Liver (tissue), 3 donors: ENCODE data around the gene MRPL27.

Experiments
- EGR1 ChIP-seq, 2 donors: IDR thresholded peaks; 2 replicates each; pipeline ENCODE4 v1.6.1; 2016 to 2018; ENCODE audit warnings: antibody characterized with exemption in 2 of 2, low read depth in 2 of 2
- JUND ChIP-seq, 2 donors: IDR thresholded peaks; 2 replicates each; pipeline ENCODE4 v1.6.1; 2016; ENCODE audit warnings: antibody characterized with exemption in 2 of 2
- TAF1 ChIP-seq: conservative IDR thresholded peaks from 2 replicates; pipeline ENCODE4 v1.6.1; 2016; ENCODE audit warnings: antibody characterized with exemption, mild to moderate bottlenecking
- TF ChIP-seq, protein P1 (sequence below): fragments of 150-350 bp; IDR thresholded peaks from 2 replicates; pipeline ENCODE4 v1.5.1; 2017; ENCODE audit warnings: improper control_type of control experiment, low read depth, low read length; ENCODE audit not compliant: missing input control
- TF ChIP-seq, protein P2 (sequence below): IDR thresholded peaks from 2 replicates; pipeline ENCODE4 v1.6.1; 2016; ENCODE audit warnings: antibody characterized with exemption, mild to moderate bottlenecking
- donor health status: healthy.
- donor health status: healthy.

GRCh38 chr17:50379351-50380132, 6.6 kb upstream of the MRPL27 start:
- TF ChIP-seq JUND (IDR thresholded peaks at IDR 0.05) (no peak), EGR1 (IDR thresholded peaks at IDR 0.05; ENCODE audit: low read depth in 2 of 2) (no peak), TAF1 (no peak)
- TF ChIP-seq, protein P1, sequence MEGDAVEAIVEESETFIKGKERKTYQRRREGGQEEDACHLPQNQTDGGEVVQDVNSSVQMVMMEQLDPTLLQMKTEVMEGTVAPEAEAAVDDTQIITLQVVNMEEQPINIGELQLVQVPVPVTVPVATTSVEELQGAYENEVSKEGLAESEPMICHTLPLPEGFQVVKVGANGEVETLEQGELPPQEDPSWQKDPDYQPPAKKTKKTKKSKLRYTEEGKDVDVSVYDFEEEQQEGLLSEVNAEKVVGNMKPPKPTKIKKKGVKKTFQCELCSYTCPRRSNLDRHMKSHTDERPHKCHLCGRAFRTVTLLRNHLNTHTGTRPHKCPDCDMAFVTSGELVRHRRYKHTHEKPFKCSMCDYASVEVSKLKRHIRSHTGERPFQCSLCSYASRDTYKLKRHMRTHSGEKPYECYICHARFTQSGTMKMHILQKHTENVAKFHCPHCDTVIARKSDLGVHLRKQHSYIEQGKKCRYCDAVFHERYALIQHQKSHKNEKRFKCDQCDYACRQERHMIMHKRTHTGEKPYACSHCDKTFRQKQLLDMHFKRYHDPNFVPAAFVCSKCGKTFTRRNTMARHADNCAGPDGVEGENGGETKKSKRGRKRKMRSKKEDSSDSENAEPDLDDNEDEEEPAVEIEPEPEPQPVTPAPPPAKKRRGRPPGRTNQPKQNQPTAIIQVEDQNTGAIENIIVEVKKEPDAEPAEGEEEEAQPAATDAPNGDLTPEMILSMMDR: no peak
- TF ChIP-seq, protein P2, sequence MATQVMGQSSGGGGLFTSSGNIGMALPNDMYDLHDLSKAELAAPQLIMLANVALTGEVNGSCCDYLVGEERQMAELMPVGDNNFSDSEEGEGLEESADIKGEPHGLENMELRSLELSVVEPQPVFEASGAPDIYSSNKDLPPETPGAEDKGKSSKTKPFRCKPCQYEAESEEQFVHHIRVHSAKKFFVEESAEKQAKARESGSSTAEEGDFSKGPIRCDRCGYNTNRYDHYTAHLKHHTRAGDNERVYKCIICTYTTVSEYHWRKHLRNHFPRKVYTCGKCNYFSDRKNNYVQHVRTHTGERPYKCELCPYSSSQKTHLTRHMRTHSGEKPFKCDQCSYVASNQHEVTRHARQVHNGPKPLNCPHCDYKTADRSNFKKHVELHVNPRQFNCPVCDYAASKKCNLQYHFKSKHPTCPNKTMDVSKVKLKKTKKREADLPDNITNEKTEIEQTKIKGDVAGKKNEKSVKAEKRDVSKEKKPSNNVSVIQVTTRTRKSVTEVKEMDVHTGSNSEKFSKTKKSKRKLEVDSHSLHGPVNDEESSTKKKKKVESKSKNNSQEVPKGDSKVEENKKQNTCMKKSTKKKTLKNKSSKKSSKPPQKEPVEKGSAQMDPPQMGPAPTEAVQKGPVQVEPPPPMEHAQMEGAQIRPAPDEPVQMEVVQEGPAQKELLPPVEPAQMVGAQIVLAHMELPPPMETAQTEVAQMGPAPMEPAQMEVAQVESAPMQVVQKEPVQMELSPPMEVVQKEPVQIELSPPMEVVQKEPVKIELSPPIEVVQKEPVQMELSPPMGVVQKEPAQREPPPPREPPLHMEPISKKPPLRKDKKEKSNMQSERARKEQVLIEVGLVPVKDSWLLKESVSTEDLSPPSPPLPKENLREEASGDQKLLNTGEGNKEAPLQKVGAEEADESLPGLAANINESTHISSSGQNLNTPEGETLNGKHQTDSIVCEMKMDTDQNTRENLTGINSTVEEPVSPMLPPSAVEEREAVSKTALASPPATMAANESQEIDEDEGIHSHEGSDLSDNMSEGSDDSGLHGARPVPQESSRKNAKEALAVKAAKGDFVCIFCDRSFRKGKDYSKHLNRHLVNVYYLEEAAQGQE: no peak
